ENCODE measurements around the gene RAB28.

RAB28 gene

DNA sequence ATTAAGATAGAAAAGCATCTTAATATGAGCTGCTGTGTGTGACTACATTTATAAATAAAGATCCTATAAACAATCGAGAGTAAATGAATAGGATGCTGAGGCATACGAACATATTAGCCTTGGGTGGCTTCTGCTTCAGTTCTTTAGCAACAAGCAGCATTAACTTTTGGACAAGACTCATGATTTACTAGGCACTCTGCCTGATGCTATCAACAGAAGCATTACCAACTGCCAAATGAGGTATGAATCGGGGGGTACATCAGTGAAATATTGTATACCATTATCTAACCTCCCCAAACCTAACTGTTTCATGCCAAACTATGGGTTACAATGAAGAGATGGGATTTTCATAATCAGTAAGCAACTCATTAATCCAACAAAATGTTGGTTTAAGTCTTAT lies 113.1 kb downstream of the RAB28 start:
- H3K27ac ChIP-seq (ENCODE audit: low read depth, low read length, severe bottlenecking): no peak overlapping the region
- no peaks in the 10 kb centered on the region for H3K9me3 ChIP-seq (ENCODE audit: control insufficient read depth, low read length)
- H3K36me3 ChIP-seq (ENCODE audit: control insufficient read depth, insufficient read depth, low read length): no peaks in the 10 kb centered on the region
- 100% methylated on average over 1 of the region's 3 CpGs for WGBS, 2 experiments (ENCODE audit: insufficient coverage in 2 of 2)
- H3K4me3 ChIP-seq (ENCODE audit: extremely low read depth, insufficient read depth, low read length, poor library complexity, severe bottlenecking): no peak overlapping the region
- no peaks in the 10 kb centered on the region for H3K4me1 ChIP-seq (ENCODE audit: control insufficient read depth, insufficient read depth, low read length, poor library complexity, severe bottlenecking)

DNA sequence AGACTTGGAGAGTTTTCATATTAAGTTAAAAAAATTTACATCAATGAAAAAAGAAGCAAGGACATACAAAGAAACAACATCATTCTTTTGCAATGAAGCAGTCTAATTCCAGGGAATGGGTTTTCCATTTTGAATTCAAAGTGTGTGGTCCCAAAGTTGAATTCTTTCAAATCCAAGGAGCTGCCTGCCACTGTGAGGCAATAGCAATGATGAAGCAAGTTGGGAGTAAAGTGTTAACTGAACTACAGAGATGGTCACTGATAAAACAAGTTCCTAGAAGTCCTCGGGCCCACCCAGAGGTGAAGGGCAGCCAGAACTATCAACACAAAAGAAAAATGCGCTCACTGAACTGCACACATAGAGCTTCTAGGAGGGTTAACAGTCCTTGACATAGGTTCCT lies 115.9 kb downstream of the RAB28 start:
- H3K36me3 ChIP-seq (ENCODE audit: control insufficient read depth, insufficient read depth, low read length): peaks cover 10% of the 10 kb centered on the region
- no peaks in the 10 kb centered on the region for H3K4me1 ChIP-seq (ENCODE audit: control insufficient read depth, insufficient read depth, low read length, poor library complexity, severe bottlenecking)
- no peaks in the 10 kb centered on the region for H3K9me3 ChIP-seq (ENCODE audit: control insufficient read depth, low read length)
- WGBS, 2 experiments (ENCODE audit: insufficient coverage in 2 of 2): 85 to 100% methylated on average over 2 of the region's 2 CpGs
- no peak overlapping the region for H3K4me3 ChIP-seq (ENCODE audit: extremely low read depth, insufficient read depth, low read length, poor library complexity, severe bottlenecking)
- no peak overlapping the region for H3K27ac ChIP-seq (ENCODE audit: low read depth, low read length, severe bottlenecking)

DNA sequence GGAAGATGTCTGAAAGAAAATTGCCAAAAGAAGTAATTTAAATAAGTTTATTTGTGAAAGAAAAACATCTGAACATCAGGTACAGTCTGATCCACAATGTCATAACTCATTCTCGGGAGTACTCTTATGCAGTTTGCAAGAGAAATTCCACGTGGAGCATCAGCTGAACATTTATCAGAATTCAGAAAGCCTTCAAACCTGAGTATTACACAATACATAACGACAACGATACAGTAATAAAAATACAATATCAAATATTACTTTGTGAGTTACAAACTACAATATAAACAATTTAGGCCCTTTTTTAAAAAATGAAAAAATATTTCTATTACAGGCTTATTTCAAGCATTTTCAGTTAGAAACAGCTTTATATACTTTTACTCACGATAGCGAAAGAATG lies 116.4 kb downstream of the RAB28 start:
- no peaks in the 10 kb centered on the region for H3K9me3 ChIP-seq (ENCODE audit: control insufficient read depth, low read length)
- 92 to 100% methylated on average over 2 of the region's 6 CpGs for WGBS, 2 experiments (ENCODE audit: insufficient coverage in 2 of 2)
- H3K36me3 ChIP-seq (ENCODE audit: control insufficient read depth, insufficient read depth, low read length): peaks cover 10% of the 10 kb centered on the region
- H3K27ac ChIP-seq (ENCODE audit: low read depth, low read length, severe bottlenecking): no peak overlapping the region
- H3K4me3 ChIP-seq (ENCODE audit: extremely low read depth, insufficient read depth, low read length, poor library complexity, severe bottlenecking): no peak overlapping the region
- H3K4me1 ChIP-seq (ENCODE audit: control insufficient read depth, insufficient read depth, low read length, poor library complexity, severe bottlenecking): no peaks in the 10 kb centered on the region

DNA sequence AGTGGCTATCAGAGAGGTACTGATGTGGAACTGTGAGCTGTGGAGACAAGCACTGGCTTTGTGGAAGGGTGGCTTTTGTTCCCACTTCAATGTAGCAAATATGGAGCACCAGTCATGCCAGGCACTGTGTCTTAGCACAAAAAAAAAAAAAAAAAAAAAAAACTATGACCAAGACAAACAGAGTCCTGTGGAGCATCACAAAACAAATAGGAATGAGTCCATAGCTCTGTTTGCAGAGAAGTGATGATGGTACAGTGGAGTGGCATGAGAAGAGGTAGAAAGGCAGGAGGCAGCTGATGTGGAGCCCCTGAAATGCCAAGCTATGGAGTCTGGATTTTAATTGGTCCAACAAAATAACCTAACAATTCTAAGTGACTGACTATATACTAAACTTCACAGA lies 116.9 kb downstream of the RAB28 start:
- Histone ChIP-seq H3K4me3 (ENCODE audit: extremely low read depth, insufficient read depth, low read length, poor library complexity, severe bottlenecking) (no peak overlapping the region), H3K4me1 (ENCODE audit: control insufficient read depth, insufficient read depth, low read length, poor library complexity, severe bottlenecking) (no peaks in the 10 kb centered on the region), H3K27ac (ENCODE audit: low read depth, low read length, severe bottlenecking) (no peak overlapping the region), H3K36me3 (ENCODE audit: control insufficient read depth, insufficient read depth, low read length) (peaks cover 10% of the 10 kb centered on the region), H3K9me3 (ENCODE audit: control insufficient read depth, low read length) (no peaks in the 10 kb centered on the region)

DNA sequence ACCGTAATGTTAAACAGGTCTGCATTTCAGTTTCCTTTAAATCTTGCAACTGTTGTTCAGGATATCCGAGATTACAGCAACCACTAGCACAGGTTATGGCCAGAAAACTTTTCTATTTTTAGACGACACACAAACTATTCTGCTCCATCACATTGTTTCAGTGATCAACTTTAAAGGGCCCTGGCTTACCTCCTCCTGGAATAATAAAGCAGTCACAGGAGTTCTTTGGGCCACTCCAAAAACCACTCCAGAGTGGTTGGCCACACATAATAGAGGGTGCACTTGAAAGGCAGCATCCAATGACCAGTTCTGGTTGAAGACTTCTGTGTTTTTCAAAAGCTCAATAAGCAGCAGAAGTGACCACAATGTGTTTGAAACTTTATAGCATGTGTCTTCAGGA lies 118.9 kb downstream of the RAB28 start:
- 91 to 100% methylated on average over 3 of the region's 3 CpGs for WGBS, 2 experiments (ENCODE audit: insufficient coverage in 2 of 2)
- H3K4me1 ChIP-seq (ENCODE audit: control insufficient read depth, insufficient read depth, low read length, poor library complexity, severe bottlenecking): no peaks in the 10 kb centered on the region
- peaks cover 14% of the 10 kb centered on the region for H3K36me3 ChIP-seq (ENCODE audit: control insufficient read depth, insufficient read depth, low read length)
- H3K27ac ChIP-seq (ENCODE audit: low read depth, low read length, severe bottlenecking): no peak overlapping the region
- H3K4me3 ChIP-seq (ENCODE audit: extremely low read depth, insufficient read depth, low read length, poor library complexity, severe bottlenecking): no peak overlapping the region
- no peaks in the 10 kb centered on the region for H3K9me3 ChIP-seq (ENCODE audit: control insufficient read depth, low read length)

DNA sequence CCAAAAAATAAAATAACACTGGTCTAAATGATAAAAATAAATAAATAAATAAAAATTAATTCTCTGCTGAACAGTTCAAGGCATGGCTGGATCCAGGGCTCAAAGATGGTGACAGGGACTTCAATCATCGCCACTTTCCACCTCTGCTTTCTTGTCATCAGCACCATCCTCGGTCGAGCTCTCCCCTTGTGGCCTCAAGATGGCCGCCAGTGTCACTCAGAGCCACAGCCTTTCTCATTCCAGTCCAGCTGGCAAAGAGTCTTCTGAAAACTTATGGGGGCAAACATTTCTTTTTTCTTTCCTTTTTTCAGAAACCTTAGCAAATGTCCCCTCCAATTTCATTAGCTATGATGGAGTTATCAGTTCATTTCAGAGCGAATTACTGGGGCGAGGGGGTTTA lies 119.5 kb downstream of the RAB28 start:
- Histone ChIP-seq H3K9me3 (ENCODE audit: control insufficient read depth, low read length) (no peaks in the 10 kb centered on the region), H3K4me3 (ENCODE audit: extremely low read depth, insufficient read depth, low read length, poor library complexity, severe bottlenecking) (no peak overlapping the region), H3K27ac (ENCODE audit: low read depth, low read length, severe bottlenecking) (no peak overlapping the region), H3K36me3 (ENCODE audit: control insufficient read depth, insufficient read depth, low read length) (peaks cover 14% of the 10 kb centered on the region), H3K4me1 (ENCODE audit: control insufficient read depth, insufficient read depth, low read length, poor library complexity, severe bottlenecking) (no peaks in the 10 kb centered on the region)
- WGBS, 2 experiments (ENCODE audit: insufficient coverage in 2 of 2): 96% methylated on average over 5 to 6 of the region's 6 CpGs

DNA sequence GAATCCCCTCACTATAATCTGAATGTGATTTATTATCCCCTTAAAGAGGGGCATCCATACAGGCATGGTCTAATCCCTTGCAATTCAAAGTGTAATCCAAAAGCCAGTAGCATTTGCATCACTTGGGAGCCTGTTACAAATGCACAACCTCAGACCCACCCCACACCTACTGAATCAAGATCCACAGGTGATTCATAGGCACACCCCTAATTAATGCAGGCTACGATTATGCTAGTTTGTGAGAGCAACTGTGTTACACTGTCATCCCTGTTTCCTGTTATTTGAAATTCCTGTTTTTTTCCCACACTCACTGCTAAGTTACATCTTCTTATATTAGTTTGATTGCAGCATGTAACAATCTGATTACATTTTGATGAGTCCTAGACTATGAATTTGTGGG lies 120.0 kb downstream of the RAB28 start:
- Histone ChIP-seq H3K36me3 (ENCODE audit: control insufficient read depth, insufficient read depth, low read length) (peaks cover 14% of the 10 kb centered on the region), H3K4me3 (ENCODE audit: extremely low read depth, insufficient read depth, low read length, poor library complexity, severe bottlenecking) (no peak overlapping the region), H3K4me1 (ENCODE audit: control insufficient read depth, insufficient read depth, low read length, poor library complexity, severe bottlenecking) (no peaks in the 10 kb centered on the region), H3K9me3 (ENCODE audit: control insufficient read depth, low read length) (no peaks in the 10 kb centered on the region), H3K27ac (ENCODE audit: low read depth, low read length, severe bottlenecking) (no peak overlapping the region)
- WGBS, 2 experiments (ENCODE audit: insufficient coverage in 2 of 2): 100% methylated on average over 1 of the region's 1 CpG

DNA sequence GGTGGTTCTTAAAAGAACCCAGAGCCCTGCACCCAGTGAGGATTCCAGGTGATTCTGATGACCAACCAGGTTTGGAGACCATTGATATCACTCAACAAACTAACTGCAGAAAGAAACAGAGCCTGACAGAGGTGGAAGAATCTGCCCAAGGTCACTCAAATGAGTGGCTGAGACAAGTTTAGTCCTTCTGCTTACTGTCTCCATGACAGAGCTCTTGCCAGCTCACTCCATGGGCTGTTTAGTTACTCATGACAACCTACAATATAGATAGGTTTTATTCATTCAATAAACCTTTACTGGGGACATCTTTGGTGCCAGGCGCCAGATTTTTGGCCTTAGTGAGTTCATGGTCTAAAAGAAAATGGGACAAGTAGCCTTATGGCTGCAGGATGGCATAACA lies 124.3 kb downstream of the RAB28 start:
- peaks cover 6% of the 10 kb centered on the region for H3K36me3 ChIP-seq (ENCODE audit: control insufficient read depth, insufficient read depth, low read length)
- H3K4me3 ChIP-seq (ENCODE audit: extremely low read depth, insufficient read depth, low read length, poor library complexity, severe bottlenecking): no peak overlapping the region
- WGBS, 2 experiments (ENCODE audit: insufficient coverage in 2 of 2): no CpG with 5 or more reads among the region's 1 CpG
- no peaks in the 10 kb centered on the region for H3K4me1 ChIP-seq (ENCODE audit: control insufficient read depth, insufficient read depth, low read length, poor library complexity, severe bottlenecking)
- no peak overlapping the region for H3K27ac ChIP-seq (ENCODE audit: low read depth, low read length, severe bottlenecking)
- H3K9me3 ChIP-seq (ENCODE audit: control insufficient read depth, low read length): no peaks in the 10 kb centered on the region

DNA sequence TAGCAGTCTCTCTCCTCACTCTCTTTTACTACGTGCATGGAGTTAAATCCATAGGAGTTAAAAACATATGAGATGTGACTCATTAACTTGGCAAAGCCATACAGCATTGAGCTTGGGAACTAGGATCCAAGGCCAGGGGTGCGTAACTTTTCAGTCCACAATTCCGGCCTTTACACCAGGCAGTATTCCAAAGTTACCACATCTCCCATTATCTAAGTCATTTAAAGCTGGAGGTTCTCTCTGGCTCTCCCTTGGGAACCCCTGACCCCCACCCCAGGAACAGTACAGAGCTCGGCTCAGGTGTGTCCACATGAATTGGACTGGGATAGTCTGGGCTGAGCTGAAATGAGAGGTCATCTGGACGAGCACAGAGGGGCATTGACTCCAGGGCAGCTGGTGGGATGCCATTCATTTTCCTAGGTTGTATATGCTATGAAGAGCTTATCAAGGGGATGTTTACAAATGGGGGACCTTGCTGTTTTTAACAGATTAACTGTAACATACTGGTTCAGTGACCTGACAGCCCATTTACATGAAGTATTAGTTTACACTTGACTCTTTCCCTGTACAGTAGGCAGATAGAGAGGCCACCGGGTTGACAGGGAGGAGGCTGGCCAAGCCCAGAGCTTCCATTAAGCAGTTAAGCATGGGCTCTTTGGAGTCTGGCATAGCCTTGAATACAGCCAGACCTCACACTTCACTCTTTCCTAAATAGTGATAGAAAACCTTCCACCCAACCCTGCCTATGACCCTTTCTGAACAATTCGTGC lies 128.8 kb downstream of the RAB28 start:
- Histone ChIP-seq H3K4me1 (ENCODE audit: control insufficient read depth, insufficient read depth, low read length, poor library complexity, severe bottlenecking) (no peaks in the 10 kb centered on the region), H3K36me3 (ENCODE audit: control insufficient read depth, insufficient read depth, low read length) (no peaks in the 10 kb centered on the region), H3K27ac (ENCODE audit: low read depth, low read length, severe bottlenecking) (no peak overlapping the region), H3K9me3 (ENCODE audit: control insufficient read depth, low read length) (no peaks in the 10 kb centered on the region), H3K4me3 (ENCODE audit: extremely low read depth, insufficient read depth, low read length, poor library complexity, severe bottlenecking) (no peak overlapping the region)
- 92 to 94% methylated on average over 5 to 6 of the region's 7 CpGs for WGBS, 2 experiments (ENCODE audit: insufficient coverage in 2 of 2)

DNA sequence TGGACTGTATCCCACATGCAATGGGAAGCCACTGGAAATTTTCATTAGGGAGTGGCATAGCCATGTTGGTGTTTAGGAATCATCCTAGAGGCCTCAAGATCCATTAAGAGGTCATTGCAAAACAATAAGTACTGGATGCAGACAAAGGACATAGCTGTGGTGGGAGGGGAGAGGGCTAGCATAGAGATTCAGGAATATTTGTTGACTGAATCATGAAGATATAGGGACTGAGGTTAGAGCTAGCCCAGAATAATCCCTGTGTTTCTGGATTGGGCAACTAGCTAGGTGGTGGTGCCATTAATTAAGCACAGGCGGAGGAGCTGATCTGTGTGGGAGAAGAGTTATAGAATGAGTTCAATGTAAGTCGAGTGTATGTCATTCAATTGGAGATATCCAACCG lies 135.0 kb downstream of the RAB28 start:
- no peak overlapping the region for H3K27ac ChIP-seq (ENCODE audit: low read depth, low read length, severe bottlenecking)
- no peak overlapping the region for H3K4me3 ChIP-seq (ENCODE audit: extremely low read depth, insufficient read depth, low read length, poor library complexity, severe bottlenecking)
- WGBS, 2 experiments (ENCODE audit: insufficient coverage in 2 of 2): 93 to 95% methylated on average over 3 of the region's 3 CpGs
- H3K36me3 ChIP-seq (ENCODE audit: control insufficient read depth, insufficient read depth, low read length): no peaks in the 10 kb centered on the region
- no peaks in the 10 kb centered on the region for H3K9me3 ChIP-seq (ENCODE audit: control insufficient read depth, low read length)
- peaks cover 6% of the 10 kb centered on the region for H3K4me1 ChIP-seq (ENCODE audit: control insufficient read depth, insufficient read depth, low read length, poor library complexity, severe bottlenecking)

DNA sequence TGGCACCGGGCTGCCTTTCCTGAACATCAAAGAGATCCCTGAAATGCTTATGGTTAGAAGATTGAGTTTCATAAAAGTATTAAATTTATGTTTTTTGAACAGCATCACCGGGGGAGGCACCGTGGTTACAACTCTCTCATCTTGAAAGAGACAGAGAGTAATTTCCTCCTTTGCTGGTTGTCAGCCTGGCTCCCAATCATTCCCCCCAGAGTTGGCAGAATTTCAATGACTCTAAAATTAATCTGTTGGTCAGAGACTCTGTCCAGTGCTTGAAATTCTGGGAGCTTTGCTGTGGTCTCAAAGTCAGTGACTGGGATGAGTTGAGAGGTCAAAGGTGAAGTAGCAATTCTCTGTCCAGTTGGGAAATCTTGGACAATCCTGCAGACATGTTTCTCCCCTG lies 135.9 kb downstream of the RAB28 start:
- WGBS, 2 experiments (ENCODE audit: insufficient coverage in 2 of 2): 88 to 100% methylated on average over 1 to 3 of the region's 3 CpGs
- Histone ChIP-seq H3K36me3 (ENCODE audit: control insufficient read depth, insufficient read depth, low read length) (no peaks in the 10 kb centered on the region), H3K27ac (ENCODE audit: low read depth, low read length, severe bottlenecking) (no peak overlapping the region), H3K4me3 (ENCODE audit: extremely low read depth, insufficient read depth, low read length, poor library complexity, severe bottlenecking) (no peak overlapping the region), H3K4me1 (ENCODE audit: control insufficient read depth, insufficient read depth, low read length, poor library complexity, severe bottlenecking) (peaks cover 6% of the 10 kb centered on the region), H3K9me3 (ENCODE audit: control insufficient read depth, low read length) (no peaks in the 10 kb centered on the region)

Data from mesodermal cell (in vitro differentiated cells).